ENCODE data around the gene DHX35. TPM values are rescaled to one million over a fixed set of nuclear protein-coding genes. Genes with fewer than 3 reads are reported as not detected.

DHX35 gene
- total RNA-seq, 4 donors from 2014 or later, result 4.4 to 14.7 (median 10.8) TPM

DNA sequence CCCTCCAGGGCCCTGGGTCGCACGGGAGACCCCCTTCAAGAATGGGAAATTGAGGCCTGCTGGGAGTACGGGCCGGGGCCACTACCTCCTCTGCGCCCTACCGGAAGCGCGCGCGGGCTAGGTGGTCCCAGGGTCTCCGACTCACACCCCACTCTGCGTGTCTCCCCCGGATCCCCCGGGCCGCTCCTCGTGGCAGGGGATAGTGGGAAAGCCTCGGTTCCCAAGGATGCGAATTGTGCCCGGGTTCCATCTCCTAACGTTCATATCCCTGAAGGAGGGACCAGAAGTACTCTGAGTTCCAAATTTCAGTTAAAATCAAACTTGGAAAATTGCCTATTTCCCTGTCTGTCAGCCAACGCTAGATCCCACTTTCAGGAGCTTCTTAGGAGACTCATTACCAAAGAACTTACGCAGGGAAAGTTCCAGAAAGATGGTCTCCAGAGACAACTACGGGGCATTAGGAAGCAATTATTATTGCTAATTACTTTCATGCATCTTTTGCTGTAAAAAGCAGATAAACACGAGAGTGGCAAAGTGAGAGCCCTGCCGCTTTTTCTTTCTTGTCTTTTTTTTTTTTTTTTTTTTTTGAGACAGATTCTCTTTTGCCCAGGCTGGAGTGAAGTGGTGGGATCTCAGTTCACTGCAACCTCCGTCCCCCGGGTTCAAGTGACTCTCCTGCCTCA is 35.1 kb upstream of the DHX35 start:
- no peaks in the 10 kb centered on the region for H3K9me3 ChIP-seq
- TF ChIP-seq CTCF (IDR thresholded peaks at IDR 0.05) (no peak), POLR2A (IDR thresholded peaks at IDR 0.05) (no peak)
- H3K36me3 ChIP-seq, result no peaks in the 10 kb centered on the region
- H3K4me1 ChIP-seq, result peaks cover under 1 to 66% (median 21%) of the 10 kb centered on the region in 3 donors
- peak overlapping the region; percentile 83 to 91 (median 86) for H3K27ac ChIP-seq
- intact Hi-C loops (cut with DNase I), result loop anchor here (2.0 kb wide), 1 partner anchor 122 kb away; no protein-coding TSS in a partner anchor
- H3K4me3 ChIP-seq, result peak overlapping the region; percentile 64 to 88 (median 76)
- H3K27me3 ChIP-seq, result no peaks in the 10 kb centered on the region
- DNase-seq, result no peak
- WGBS, 2 donors, result 7 to 8% methylated on average over 8 to 13 of the region's 27 CpGs

- Histone ChIP-seq H3K9me3 (no peaks in the 10 kb centered on the region), H3K36me3 (no peaks in the 10 kb centered on the region), H3K27ac (peak overlapping the region; percentile 83 to 91 (median 86)), H3K4me3 (peak overlapping the region; percentile 64 to 88 (median 76)), H3K4me1 (peaks cover 8 to 72% (median 31%) of the 10 kb centered on the region in 3 donors), H3K27me3 (no peaks in the 10 kb centered on the region)
- intact Hi-C loops (cut with DNase I), result loop anchor here (2.0 kb wide), 1 partner anchor 121 kb away; no protein-coding TSS in a partner anchor
- no peak for DNase-seq
- WGBS, 2 donors, result 11 to 24% methylated on average over 3 to 4 of the region's 5 CpGs
- TF ChIP-seq CTCF (IDR thresholded peaks at IDR 0.05), result no peak
- no peak for TF ChIP-seq POLR2A (IDR thresholded peaks at IDR 0.05)
These were observed 34.1 kb upstream of the DHX35 start for GRCh38 chr20:38927902-38928578.

DNA sequence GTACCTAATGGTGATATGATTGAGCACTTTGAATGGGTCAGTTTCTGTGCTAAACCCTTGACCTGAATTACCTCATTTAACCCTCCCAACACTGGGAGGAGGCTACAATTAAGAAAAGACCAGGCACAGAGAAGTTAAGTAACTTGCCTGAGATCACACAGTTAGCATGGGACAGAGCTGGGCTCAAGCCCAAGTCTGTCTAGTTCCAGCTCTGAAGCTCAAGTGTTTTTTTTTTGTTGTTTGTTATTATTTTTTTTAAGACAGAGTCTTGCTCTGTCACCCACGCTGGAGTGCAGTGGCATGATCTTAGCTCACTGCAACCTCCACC is 31.9 kb upstream of the DHX35 start:
- peaks cover 8 to 91% (median 42%) of the 10 kb centered on the region in 3 donors for H3K4me1 ChIP-seq
- intact Hi-C loops (cut with DNase I), result no loop called here
- WGBS, 2 donors, result 79 to 95% methylated on average over 1 of the region's 1 CpG
- H3K27ac ChIP-seq, result peak overlapping the region; percentile 67 to 91 (median 86)
- no peak overlapping the region for H3K4me3 ChIP-seq
- H3K36me3 ChIP-seq, result no peaks in the 10 kb centered on the region
- DNase-seq, result no peak
- no peak for TF ChIP-seq CTCF (IDR thresholded peaks at IDR 0.05)
- TF ChIP-seq POLR2A (IDR thresholded peaks at IDR 0.05), result no peak
- no peaks in the 10 kb centered on the region for H3K9me3 ChIP-seq
- no peaks in the 10 kb centered on the region for H3K27me3 ChIP-seq

- Histone ChIP-seq H3K4me1 (peaks cover 10 to 98% (median 55%) of the 10 kb centered on the region in 3 donors), H3K4me3 (peak overlapping the region in 1 of 4 donors; percentile 25), H3K27ac (peak overlapping the region; percentile 83 to 91 (median 86)), H3K9me3 (no peaks in the 10 kb centered on the region), H3K27me3 (no peaks in the 10 kb centered on the region), H3K36me3 (no peaks in the 10 kb centered on the region)
- no peak for TF ChIP-seq CTCF (IDR thresholded peaks at IDR 0.05)
- TF ChIP-seq POLR2A (IDR thresholded peaks at IDR 0.05), result no peak
- intact Hi-C loops (cut with DNase I), result no loop called here
- 57 to 65% methylated on average over 4 of the region's 4 CpGs for WGBS, 2 donors
- no peak for DNase-seq
These were observed 30.2 kb upstream of the DHX35 start for GRCh38 chr20:38931984-38932383.

- Histone ChIP-seq H3K4me1 (peaks cover 16 to 98% (median 58%) of the 10 kb centered on the region in 3 donors), H3K27ac (peak overlapping the region; percentile 83 to 91 (median 86)), H3K27me3 (no peaks in the 10 kb centered on the region), H3K36me3 (no peaks in the 10 kb centered on the region), H3K4me3 (peak overlapping the region in 1 of 4 donors; percentile 25), H3K9me3 (no peaks in the 10 kb centered on the region)
- intact Hi-C loops (cut with DNase I), result no loop called here
- no peak for DNase-seq
- 38 to 50% methylated on average over 8 to 9 of the region's 9 CpGs for WGBS, 2 donors
- no peak for TF ChIP-seq CTCF (IDR thresholded peaks at IDR 0.05)
- TF ChIP-seq POLR2A (IDR thresholded peaks at IDR 0.05), result no peak
These were observed 29.6 kb upstream of the DHX35 start for GRCh38 chr20:38932457-38933120.

All from esophagus squamous epithelium (tissue), 5 donors.